ENCODE measurements around the gene ELN. TPM values are rescaled to one million over a fixed set of nuclear protein-coding genes. Genes with fewer than 3 reads are reported as not detected.

The ELN gene
- total and polyA plus RNA-seq, 7 donors, result 2.5 to 174 (median 33.2) TPM

DNA sequence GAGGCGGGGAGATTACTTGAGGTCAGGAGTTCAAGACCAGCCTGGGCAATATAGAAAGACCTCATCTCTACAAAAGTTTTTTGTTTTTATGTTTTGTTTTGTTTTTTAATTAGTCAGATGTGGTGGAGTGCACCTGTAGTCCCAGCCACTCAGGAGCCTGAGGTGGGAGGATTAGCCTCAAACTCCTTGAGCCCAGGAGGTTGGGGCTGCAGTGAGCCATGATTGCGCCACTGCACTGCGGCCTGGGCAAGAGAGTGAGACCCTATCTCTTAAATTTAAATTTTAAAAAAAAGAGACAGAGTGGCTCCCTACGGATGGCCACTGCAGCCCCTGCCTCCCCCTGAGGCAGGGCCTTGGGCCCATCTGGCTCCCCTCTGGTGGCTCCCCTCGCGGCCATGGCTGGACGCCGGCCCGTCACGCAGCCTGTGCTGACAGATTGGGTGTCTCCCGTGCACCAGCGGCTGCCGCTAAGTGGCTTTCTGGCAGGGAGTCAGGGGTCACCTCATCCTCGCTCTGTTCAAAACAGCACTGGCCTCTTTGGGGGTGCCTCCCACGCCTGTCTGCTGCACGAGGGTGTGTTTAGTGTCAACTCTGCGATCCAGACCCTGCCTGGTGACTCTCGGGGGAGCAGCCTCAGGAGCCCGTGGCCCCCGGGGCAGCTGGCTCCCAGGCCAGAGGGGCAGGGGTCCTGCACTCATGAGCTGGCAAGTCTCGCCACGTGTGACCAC is 44.4 kb upstream of the ELN start:
- peaks cover 0 to 40% (median 29%) of the 10 kb centered on the region in 4 donors for H3K4me1 ChIP-seq
- 79 to 89% methylated on average over 22 of the region's 22 CpGs for WGBS, 2 donors
- H3K27ac ChIP-seq, result peak overlapping the region in 3 of 4 donors; percentile 16 to 22 (median 21)

GRCh38 chr7:73984481-73985205 is 43.3 kb upstream of the ELN start:
- DNase-seq, result no peak
- no peaks in the 10 kb centered on the region for H3K36me3 ChIP-seq
- no peaks in the 10 kb centered on the region for H3K9me3 ChIP-seq
- WGBS, 2 donors, result 89 to 92% methylated on average over 19 of the region's 19 CpGs
- no peak overlapping the region for H3K4me3 ChIP-seq
- TF ChIP-seq POLR2A (IDR thresholded peaks at IDR 0.05), result no peak
- no peaks in the 10 kb centered on the region for H3K27me3 ChIP-seq
- intact Hi-C loops (cut with DNase I), result no loop called here
- H3K4me1 ChIP-seq, result peaks cover 0 to 30% (median 23%) of the 10 kb centered on the region in 4 donors
- H3K27ac ChIP-seq, result peak overlapping the region in 2 of 4 donors; percentile 16 to 69

More for the DNA sequence above, 44.4 kb upstream of the ELN start:
- DNase-seq, result no peak
- no peaks in the 10 kb centered on the region for H3K36me3 ChIP-seq
- intact Hi-C loops (cut with DNase I), result no loop called here
- TF ChIP-seq POLR2A (IDR thresholded peaks at IDR 0.05), result no peak
- no peaks in the 10 kb centered on the region for H3K9me3 ChIP-seq
- H3K27me3 ChIP-seq, result no peaks in the 10 kb centered on the region
- H3K4me3 ChIP-seq, result no peak overlapping the region

DNA sequence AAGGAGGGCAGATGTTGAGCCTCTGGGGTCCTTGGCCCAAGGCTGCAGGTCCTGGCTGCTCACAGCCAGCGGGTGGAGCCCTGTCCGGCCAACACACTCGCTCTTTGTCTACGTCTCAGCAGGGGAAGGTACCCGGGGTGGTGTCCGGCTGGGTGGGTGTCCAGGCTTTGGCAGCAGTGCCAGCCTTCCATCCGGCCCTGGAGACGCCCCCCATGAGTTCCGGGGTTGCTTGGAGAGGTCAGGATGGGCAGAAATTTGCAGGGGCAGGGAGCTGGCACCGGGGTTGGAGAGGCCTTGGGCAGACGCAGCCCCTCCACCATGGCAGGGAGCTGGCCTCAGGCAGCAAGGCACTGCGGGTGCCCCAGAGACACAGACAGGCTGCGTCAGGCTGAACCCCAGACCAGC is 42.2 kb upstream of the ELN start:
- TF ChIP-seq POLR2AphosphoS5 (IDR thresholded peaks at IDR 0.05), result no peak
- no peak for TF ChIP-seq POLR2A (IDR thresholded peaks at IDR 0.05)
- TF ChIP-seq EP300 (IDR thresholded peaks at IDR 0.05), result no peak
- TF ChIP-seq CTCF (IDR thresholded peaks at IDR 0.05), result no peak
- WGBS, 2 donors, result 78 to 82% methylated on average over 13 of the region's 13 CpGs
- H3K27me3 ChIP-seq, result no peaks in the 10 kb centered on the region
- peak overlapping the region; percentile 57 to 77 (median 66) for H3K27ac ChIP-seq
- no peaks in the 10 kb centered on the region for H3K9me3 ChIP-seq
- H3K4me3 ChIP-seq, result no peak overlapping the region
- DNase-seq, result no peak
- no peaks in the 10 kb centered on the region for H3K36me3 ChIP-seq
- intact Hi-C loops (cut with DNase I), result no loop called here
- H3K4me1 ChIP-seq, result peaks cover 0 to 28% (median 23%) of the 10 kb centered on the region in 4 donors

GRCh38 chr7:73986158-73986631 is 41.8 kb upstream of the ELN start:
- TF ChIP-seq POLR2AphosphoS5 (IDR thresholded peaks at IDR 0.05) (peak in 2 of 4 donors; percentile 31 to 33), EP300 (IDR thresholded peaks at IDR 0.05) (no peak)
- Histone ChIP-seq H3K36me3 (no peaks in the 10 kb centered on the region), H3K9me3 (no peaks in the 10 kb centered on the region), H3K4me1 (peaks cover 0 to 28% (median 23%) of the 10 kb centered on the region in 4 donors), H3K27ac (peak overlapping the region; percentile 57 to 77 (median 66)), H3K4me3 (peak overlapping the region in 1 of 4 donors; percentile 10), H3K27me3 (no peaks in the 10 kb centered on the region)
- peak; percentile 79 for DNase-seq
- 19 to 61% methylated on average over 17 of the region's 17 CpGs for WGBS, 2 donors
- intact Hi-C loops (cut with DNase I), result no loop called here

DNA sequence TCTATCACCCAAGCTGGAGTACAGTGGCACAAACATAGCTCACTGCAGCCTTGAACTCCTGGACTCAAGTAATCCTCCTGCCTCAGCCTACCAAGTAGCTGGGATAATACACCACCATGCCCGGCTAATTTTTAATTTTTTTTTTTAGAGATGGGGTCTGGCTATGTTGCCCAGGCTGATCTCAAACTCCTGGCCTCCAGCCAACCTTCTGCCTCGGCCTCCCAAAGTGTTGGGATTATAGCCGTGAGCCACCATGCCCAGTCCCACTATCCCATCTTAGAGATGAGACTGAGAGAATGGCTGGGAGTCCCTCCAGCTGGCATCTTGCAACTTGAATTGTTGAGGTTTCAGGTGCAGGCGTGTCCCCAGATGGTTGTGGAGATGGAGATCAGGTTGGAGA is 40.7 kb upstream of the ELN start:
- peak overlapping the region in 2 of 4 donors; percentile 4 to 14 for H3K27ac ChIP-seq
- peaks cover 0 to 36% (median 31%) of the 10 kb centered on the region in 4 donors for H3K4me1 ChIP-seq
- 83 to 85% methylated on average over 4 of the region's 4 CpGs for WGBS, 2 donors
- no peak overlapping the region for H3K4me3 ChIP-seq
- intact Hi-C loops (cut with DNase I), result no loop called here
- H3K27me3 ChIP-seq, result no peaks in the 10 kb centered on the region
- TF ChIP-seq CTCF (IDR thresholded peaks at IDR 0.05) (no peak), EP300 (IDR thresholded peaks at IDR 0.05) (no peak), POLR2A (IDR thresholded peaks at IDR 0.05) (no peak), POLR2AphosphoS5 (IDR thresholded peaks at IDR 0.05) (no peak)
- no peaks in the 10 kb centered on the region for H3K36me3 ChIP-seq
- no peak for DNase-seq
- H3K9me3 ChIP-seq, result no peaks in the 10 kb centered on the region

DNA sequence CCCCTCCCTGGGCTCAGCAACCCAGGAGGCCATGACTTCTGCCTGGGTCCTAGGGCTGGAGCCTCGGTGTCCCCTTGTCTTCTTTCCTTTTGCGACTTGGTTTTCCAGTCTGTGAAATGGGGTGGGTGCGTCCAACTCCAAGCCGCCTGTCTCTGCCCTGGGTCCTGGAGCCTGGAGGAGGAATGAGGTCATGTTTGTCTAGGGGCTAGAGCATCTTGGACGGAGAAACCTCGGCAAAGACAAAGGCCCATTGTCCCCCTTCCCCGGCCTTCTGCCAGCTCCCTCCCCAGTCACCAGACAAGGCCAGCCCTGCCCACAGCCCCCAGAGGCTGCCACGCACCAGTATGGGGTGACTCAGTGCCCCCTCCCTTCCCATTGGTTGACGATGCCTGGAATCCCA is 39.8 kb upstream of the ELN start:
- DNase-seq, result no peak
- TF ChIP-seq EP300 (IDR thresholded peaks at IDR 0.05) (no peak), POLR2A (IDR thresholded peaks at IDR 0.05) (no peak), POLR2AphosphoS5 (IDR thresholded peaks at IDR 0.05) (no peak), CTCF (IDR thresholded peaks at IDR 0.05) (no peak)
- Histone ChIP-seq H3K27ac (peak overlapping the region in 1 of 4 donors; percentile 14), H3K36me3 (no peaks in the 10 kb centered on the region), H3K27me3 (no peaks in the 10 kb centered on the region), H3K9me3 (no peaks in the 10 kb centered on the region), H3K4me1 (peaks cover 0 to 45% (median 38%) of the 10 kb centered on the region in 4 donors), H3K4me3 (no peak overlapping the region)
- WGBS, 2 donors, result 41 to 75% methylated on average over 9 of the region's 9 CpGs
- intact Hi-C loops (cut with DNase I), result no loop called here
